H9 (cell line): Measurements from ENCODE around the gene HSD17B12. TPM values are rescaled to one million over a fixed set of nuclear protein-coding genes. Genes with fewer than 3 reads are reported as not detected.

Experiments
- DNase-seq: peaks from one replicate; pipeline ENCODE4 v3.0.0-alpha.2; 2017
- H2AFZ ChIP-seq: one replicate; pipeline ENCODE4 v1.6.1; 2013; ENCODE audit warnings: mild to moderate bottlenecking, low read length, control low read depth, moderate library complexity
- H2AK5ac ChIP-seq: 2 replicates; pipeline ENCODE4 v1.6.1; 2013; ENCODE audit warnings: low read length, control low read depth, mixed read lengths; ENCODE audit not compliant: insufficient read length
- H2BK120ac ChIP-seq: one replicate; pipeline ENCODE4 v1.6.1; 2013; ENCODE audit warnings: low read depth, mild to moderate bottlenecking, low read length, control low read depth, inconsistent platforms; ENCODE audit not compliant: poor library complexity, severe bottlenecking
- H2BK12ac ChIP-seq: 2 replicates; pipeline ENCODE4 v1.6.1; 2013; ENCODE audit warnings: low read length, control low read depth, mixed read lengths, low read depth; ENCODE audit not compliant: insufficient read length
- H2BK15ac ChIP-seq: 2 replicates; pipeline ENCODE4 v1.6.1; 2013; ENCODE audit warnings: low read depth, low read length, control low read depth
- H2BK20ac ChIP-seq: one replicate; pipeline ENCODE4 v1.6.1; 2013; ENCODE audit warnings: low read depth, mild to moderate bottlenecking, low read length, control low read depth, inconsistent platforms; ENCODE audit not compliant: poor library complexity, severe bottlenecking
- H2BK5ac ChIP-seq: 2 replicates; pipeline ENCODE4 v1.6.1; 2013; ENCODE audit warnings: low read length, control low read depth, mixed read lengths; ENCODE audit not compliant: insufficient read length
- H3K14ac ChIP-seq: 2 replicates; pipeline ENCODE4 v1.6.1; 2013; ENCODE audit warnings: low read length, control low read depth; ENCODE audit not compliant: insufficient read depth
- H3K18ac ChIP-seq: 2 replicates; pipeline ENCODE4 v1.6.1; 2013; ENCODE audit warnings: low read depth, mild to moderate bottlenecking, mixed read lengths, low read length, control low read depth; ENCODE audit not compliant: insufficient read length
- H3K23ac ChIP-seq: 2 replicates; pipeline ENCODE4 v1.6.1; 2013; ENCODE audit warnings: low read length, control low read depth, mixed read lengths, low read depth; ENCODE audit not compliant: insufficient read length
- H3K23me2 ChIP-seq: 2 replicates; pipeline ENCODE4 v1.6.1; 2013; ENCODE audit warnings: low read depth, mild to moderate bottlenecking, mixed read lengths, low read length, control low read depth; ENCODE audit not compliant: insufficient read length, poor library complexity, severe bottlenecking
- H3K27ac ChIP-seq: 2 replicates; pipeline ENCODE4 v1.5.1; 2013; ENCODE audit warnings: low read length, control low read depth, mixed read lengths, low read depth; ENCODE audit not compliant: insufficient read length
- H3K27me3 ChIP-seq: 2 replicates; pipeline ENCODE4 v1.6.1; 2013; ENCODE audit warnings: low read length, control low read depth, inconsistent platforms; ENCODE audit not compliant: insufficient read depth
- H3K4ac ChIP-seq: 2 replicates; pipeline ENCODE4 v1.6.1; 2013; ENCODE audit warnings: low read depth, mild to moderate bottlenecking, control low read depth, inconsistent platforms, low read length, moderate library complexity
- H3K4me1 ChIP-seq: 2 replicates; pipeline ENCODE4 v1.6.1; 2013; ENCODE audit warnings: low read length, control low read depth, inconsistent platforms; ENCODE audit not compliant: insufficient read depth
- H3K4me2 ChIP-seq: 2 replicates; pipeline ENCODE4 v1.6.1; 2013; ENCODE audit warnings: low read length, control low read depth, mixed read lengths; ENCODE audit not compliant: insufficient read length, insufficient read depth
- H3K56ac ChIP-seq: 2 replicates; pipeline ENCODE4 v1.6.1; 2013; ENCODE audit warnings: low read depth, mild to moderate bottlenecking, mixed read lengths, low read length, control low read depth; ENCODE audit not compliant: insufficient read length
- H3K79me1 ChIP-seq: 2 replicates; pipeline ENCODE4 v1.6.1; 2013; ENCODE audit warnings: low read depth, mild to moderate bottlenecking, moderate library complexity, low read length, control low read depth, inconsistent platforms; ENCODE audit not compliant: insufficient read depth, poor library complexity, severe bottlenecking
- H3K79me2 ChIP-seq: 2 replicates; pipeline ENCODE4 v1.6.1; 2013; ENCODE audit warnings: low read length, control low read depth, inconsistent platforms; ENCODE audit not compliant: insufficient read depth
- H3K9ac ChIP-seq: 2 replicates; pipeline ENCODE4 v1.6.1; 2013; ENCODE audit warnings: low read length, control low read depth, mixed read lengths; ENCODE audit not compliant: insufficient read length; ENCODE audit errors: extremely low read depth
- H3K9me3 ChIP-seq: one replicate; pipeline ENCODE4 v1.6.1; 2013; ENCODE audit warnings: low read depth, low read length, inconsistent platforms; ENCODE audit not compliant: control insufficient read depth
- H3T11ph ChIP-seq: one replicate; pipeline ENCODE4 v1.6.1; 2013; ENCODE audit warnings: mild to moderate bottlenecking, low read length, control low read depth, inconsistent platforms
- H4K20me1 ChIP-seq: one replicate; pipeline ENCODE4 v1.6.1; 2013; ENCODE audit not compliant: control insufficient read depth, insufficient read length, insufficient read depth
- H4K5ac ChIP-seq: 2 replicates; pipeline ENCODE4 v1.6.1; 2013; ENCODE audit warnings: low read depth, mild to moderate bottlenecking, mixed read lengths, low read length, control low read depth; ENCODE audit not compliant: insufficient read length
- H4K8ac ChIP-seq: replicated peaks from 2 replicates; pipeline ENCODE4 v1.6.1; 2013; ENCODE audit warnings: low read length, control low read depth, mixed read lengths, low read depth; ENCODE audit not compliant: insufficient read length
- H4K91ac ChIP-seq: 2 replicates; pipeline ENCODE4 v1.6.1; 2013; ENCODE audit warnings: low read depth, mild to moderate bottlenecking, moderate library complexity, mixed read lengths, low read length, control low read depth; ENCODE audit not compliant: insufficient read length
- H3K27ac Mint-ChIP-seq, 3 experiments: 2 replicates in 2 of 3; 3 replicates in 1 of 3; pipeline ENCODE4 v1.8.0; 2020 to 2021; ENCODE audit warnings: mixed read lengths in 3 of 3, mild to moderate bottlenecking in 1 of 3, moderate library complexity in 1 of 3
- H3K27me3 Mint-ChIP-seq: 2 replicates; pipeline ENCODE4 v1.8.0; 2021; ENCODE audit warnings: low read depth, mild to moderate bottlenecking, moderate library complexity, mixed read lengths
- H3K36me3 Mint-ChIP-seq, 3 experiments: 2 replicates in 2 of 3; 3 replicates in 1 of 3; pipeline ENCODE4 v1.8.0; 2020 to 2021; ENCODE audit warnings: low read depth in 3 of 3, mixed read lengths in 3 of 3; ENCODE audit not compliant: insufficient read depth in 1 of 3
- H3K4me1 Mint-ChIP-seq, 2 experiments: 2 replicates each; pipeline ENCODE4 v1.8.0; 2020; ENCODE audit warnings: mixed read lengths in 2 of 2
- H3K4me3 Mint-ChIP-seq, 2 experiments: 2 replicates in 1 of 2; 3 replicates in 1 of 2; pipeline ENCODE4 v1.8.0; 2020 to 2021; ENCODE audit warnings: mild to moderate bottlenecking in 2 of 2, mixed read lengths in 2 of 2, moderate library complexity in 1 of 2
- H3K9me3 Mint-ChIP-seq, 2 experiments: 2 replicates in 1 of 2; 3 replicates in 1 of 2; pipeline ENCODE4 v1.8.0; 2020; ENCODE audit warnings: mild to moderate bottlenecking in 2 of 2, mixed read lengths in 2 of 2, moderate library complexity in 1 of 2
- CTCF ChIP-seq: fragments of 200-600 bp; sonication (generic); conservative IDR thresholded peaks from 3 replicates; pipeline ENCODE4 v1.8.0; 2021; ENCODE audit warnings: antibody characterized with exemption, mild to moderate bottlenecking
- WGBS: extraction: QIAGEN DNeasy Blood & Tissue Kit; methylation state at CpG from one replicate; pipeline ENCODE4 v1.1.7; 2013; ENCODE audit warnings: missing lambda C conversion rate, low lambda C conversion rate, mixed read lengths; ENCODE audit not compliant: insufficient read length; ENCODE audit errors: extremely low coverage; 5-methylcytosine and 5-hydroxymethylcytosine counted together
- total RNA-seq: library from RNA; stranded (reverse); gene quantifications from 2 replicates; pipeline ENCODE4 v1.2.1, GENCODE V29; 2021

HSD17B12 gene
- total RNA-seq, 1 experiment from 2014 or later: 111 TPM

- Histone ChIP-seq H3K4ac (no peak overlapping the region), H2BK12ac (no peak overlapping the region), H2BK15ac (no peak overlapping the region), H2BK5ac (no peak overlapping the region), H4K8ac (no peak overlapping the region), H3K23ac (no peak overlapping the region), H4K91ac (no peak overlapping the region), H3K18ac (no peak overlapping the region), H3K9me3 (no peaks in the 10 kb centered on the region), H3K4me2 (no peak overlapping the region), H2BK20ac (no peak overlapping the region), H3K4me1 (no peaks in the 10 kb centered on the region), H3K79me1 (no peaks in the 10 kb centered on the region), H2AFZ (no peak overlapping the region), H3K56ac (no peak overlapping the region), H4K20me1 (no peaks in the 10 kb centered on the region), H3K23me2 (no peaks in the 10 kb centered on the region), H3T11ph (no peak overlapping the region), H2BK120ac (no peak overlapping the region), H2AK5ac (no peak overlapping the region), H4K5ac (no peak overlapping the region), H3K14ac (no peak overlapping the region), H3K27me3 (no peaks in the 10 kb centered on the region; the same call in 1 of the 2 replicates), H3K27ac (no peak overlapping the region), H3K79me2 (no peaks in the 10 kb centered on the region), H3K9ac (no peak overlapping the region)
- whole genome bisulfite sequencing: no CpG with 5 or more reads among the region's 7 CpGs
- Mint-ChIP-seq H3K4me1 (no peaks in the 10 kb centered on the region), H3K27me3 (peaks cover 92% of the 10 kb centered on the region), H3K36me3 (no peaks in the 10 kb centered on the region), H3K27ac (no peak overlapping the region), H3K9me3 (no peaks in the 10 kb centered on the region), H3K4me3 (no peak overlapping the region)
- no peak for DNase-seq
- TF ChIP-seq CTCF: no peak
These were observed 192.5 kb downstream of the HSD17B12 start for GRCh38 chr11:43872995-43873394.
